GM19372 (cell line): Measurements from ENCODE around the gene TP63.
"Not testable (repeated sequence)": the region's sequence is repeated elsewhere in the genome, so short reads cannot be mapped to it uniquely, and the experiment has no call there.

ENCODE experiments used
- ATAC-seq: cut with Tn5 transposase; IDR thresholded peaks from one replicate; pipeline ENCODE4 v1.9.1; 2021; ENCODE audit warnings: mild to moderate bottlenecking, low read depth, moderate library complexity; ENCODE audit not compliant: unreplicated experiment

The TP63 gene

DNA sequence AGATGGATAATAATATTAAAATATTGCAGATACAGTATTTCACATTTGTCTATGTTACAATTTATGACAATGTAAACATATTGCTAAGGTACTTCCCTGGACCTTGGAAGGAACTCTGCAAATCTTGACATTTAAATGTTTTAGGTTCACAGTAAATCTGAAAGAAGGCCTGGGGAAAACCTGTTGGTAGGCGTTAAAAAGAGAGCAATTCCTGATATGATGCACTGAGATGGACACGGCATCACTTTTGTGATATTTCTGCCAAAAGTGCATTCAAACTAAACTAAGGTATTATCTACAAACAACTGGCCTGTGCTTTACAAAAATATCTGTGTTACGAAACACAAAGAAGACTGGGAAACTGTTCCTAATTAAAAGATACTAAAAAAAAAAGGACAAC is 6.1 kb upstream of the TP63 start:
- no peak for ATAC-seq

DNA sequence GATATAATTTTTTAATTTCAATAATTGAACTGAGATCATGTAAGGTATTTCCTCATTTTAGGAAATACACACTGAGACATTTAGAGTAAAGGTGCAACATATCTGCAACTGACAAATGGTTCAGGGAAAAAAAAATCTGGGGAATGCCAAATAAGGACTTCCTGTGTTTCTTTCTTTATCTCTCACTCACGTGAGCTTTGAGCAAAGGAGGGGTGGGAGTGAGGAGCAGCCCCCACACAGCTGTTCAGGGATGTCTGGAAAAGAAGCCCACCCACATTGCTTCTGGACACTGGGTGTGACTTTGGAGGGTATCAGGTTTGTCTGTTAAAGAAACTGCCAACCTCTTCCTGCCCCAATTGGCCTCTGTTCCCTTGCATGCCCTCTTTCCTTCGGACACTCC is 5.6 kb upstream of the TP63 start:
- ATAC-seq: no peak

DNA sequence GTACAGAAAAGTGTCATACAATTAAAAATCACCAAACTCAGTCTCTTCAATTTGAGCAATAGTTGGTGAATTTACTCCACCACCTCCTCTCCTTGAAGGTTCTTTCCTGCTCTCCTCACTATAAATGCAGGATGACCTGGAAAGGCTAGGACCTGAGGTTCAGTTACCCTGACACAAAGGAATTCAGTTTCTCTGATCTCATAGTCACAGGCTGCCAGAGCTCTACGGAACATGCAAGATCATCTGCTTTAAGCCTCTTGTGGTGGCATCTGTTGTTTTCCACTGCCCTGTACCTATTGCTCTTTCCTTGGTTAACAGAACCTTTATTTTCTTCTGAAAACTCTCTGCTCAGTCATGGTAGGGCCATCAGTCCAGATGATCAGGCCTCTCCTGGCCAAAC is 4.9 kb upstream of the TP63 start:
- no peak for ATAC-seq

- no peak for ATAC-seq
Measured at GRCh38 chr3:189629803-189630455, 1.3 kb upstream of the TP63 start.

DNA sequence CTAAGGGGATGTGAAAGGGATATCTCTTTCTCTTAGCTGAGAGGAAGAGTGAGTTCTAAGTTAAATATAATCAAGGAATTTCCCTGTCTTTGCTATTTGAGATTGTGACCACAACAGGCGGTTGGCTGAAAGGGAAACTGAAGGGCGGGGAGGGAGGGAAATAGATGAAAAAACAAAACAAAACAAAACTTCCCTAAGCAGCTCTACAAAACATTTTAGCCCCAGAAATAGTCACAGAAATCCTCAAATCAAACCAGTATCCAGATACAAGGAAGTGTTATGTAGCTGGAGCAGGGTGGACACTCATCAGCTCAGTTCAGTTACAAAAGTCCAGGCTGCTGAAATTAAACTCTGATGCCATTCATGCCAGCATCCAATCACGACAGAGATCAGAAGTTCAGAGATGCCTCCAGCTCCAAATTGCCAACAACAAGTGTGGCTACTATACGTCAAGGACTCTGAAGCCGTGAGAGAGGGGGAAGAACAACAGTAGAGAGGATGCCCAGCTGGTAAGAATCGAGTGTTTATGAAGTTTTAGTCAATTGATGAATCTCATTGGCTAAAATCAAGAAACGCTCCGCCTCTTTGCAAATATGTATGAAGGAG is 319 bp upstream of the TP63 start:
- ATAC-seq: no peak

DNA sequence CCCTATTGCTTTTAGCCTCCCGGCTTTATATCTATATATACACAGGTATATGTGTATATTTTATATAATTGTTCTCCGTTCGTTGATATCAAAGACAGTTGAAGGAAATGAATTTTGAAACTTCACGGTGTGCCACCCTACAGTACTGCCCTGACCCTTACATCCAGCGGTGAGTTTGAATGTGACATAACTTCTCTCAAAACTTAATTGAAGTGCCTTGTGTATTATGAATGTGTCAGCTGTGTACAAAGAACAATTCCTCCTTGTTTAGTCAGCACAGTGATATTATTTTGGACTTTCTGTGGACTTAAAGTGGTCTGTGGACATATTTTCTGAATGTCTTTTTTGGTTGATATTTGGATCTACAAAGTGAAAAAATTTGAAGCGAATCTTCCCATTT is 220 bp downstream of the TP63 start:
- no peak for ATAC-seq

- ATAC-seq: no peak
Measured at GRCh38 chr3:189632242-189632641, 1.1 kb downstream of the TP63 start.

GRCh38 chr3:189635339-189635738 is 4.2 kb downstream of the TP63 start:
- ATAC-seq: no peak

DNA sequence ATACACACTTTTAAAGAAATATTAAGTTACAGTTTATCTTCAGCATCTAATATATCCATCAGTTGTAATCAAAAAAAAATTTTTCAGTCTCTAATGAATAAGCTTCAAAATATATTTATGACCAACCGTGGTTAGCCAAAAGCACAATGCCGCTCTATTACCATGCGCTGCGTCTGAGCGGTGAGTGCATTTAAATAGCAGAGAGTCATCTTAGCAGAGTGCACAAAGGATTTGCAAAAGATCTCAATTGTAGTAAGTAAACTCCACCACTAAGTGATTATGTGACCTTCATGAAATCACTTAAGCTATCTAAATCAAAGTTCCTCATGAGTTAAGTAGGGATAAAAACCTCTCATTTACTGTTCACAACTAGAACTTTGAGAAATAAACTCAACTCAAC is 4.9 kb downstream of the TP63 start:
- no peak for ATAC-seq

- no peak for ATAC-seq
Measured at GRCh38 chr3:189637750-189638149, 6.6 kb downstream of the TP63 start.

- no peak for ATAC-seq
Measured at GRCh38 chr3:189638276-189639031, 7.3 kb downstream of the TP63 start.

DNA sequence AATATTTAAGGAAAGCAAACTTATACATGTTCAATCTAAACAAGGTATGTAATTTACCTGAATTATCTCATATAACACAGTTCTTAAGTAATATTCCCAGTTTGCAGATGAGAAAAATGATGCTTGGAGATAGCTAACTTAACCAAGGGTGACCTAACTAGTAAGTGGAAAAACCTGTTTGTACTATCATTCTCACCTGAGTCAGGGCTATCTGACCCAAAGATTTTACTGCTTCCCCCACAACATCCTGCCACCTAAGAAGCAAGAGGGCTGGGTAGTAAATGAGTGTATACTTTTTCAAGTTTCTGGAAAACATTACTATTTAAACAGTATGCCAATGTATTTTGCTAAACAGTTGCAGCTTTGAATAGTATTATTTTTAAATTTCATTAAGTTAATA is 10.6 kb downstream of the TP63 start:
- no peak for ATAC-seq

DNA sequence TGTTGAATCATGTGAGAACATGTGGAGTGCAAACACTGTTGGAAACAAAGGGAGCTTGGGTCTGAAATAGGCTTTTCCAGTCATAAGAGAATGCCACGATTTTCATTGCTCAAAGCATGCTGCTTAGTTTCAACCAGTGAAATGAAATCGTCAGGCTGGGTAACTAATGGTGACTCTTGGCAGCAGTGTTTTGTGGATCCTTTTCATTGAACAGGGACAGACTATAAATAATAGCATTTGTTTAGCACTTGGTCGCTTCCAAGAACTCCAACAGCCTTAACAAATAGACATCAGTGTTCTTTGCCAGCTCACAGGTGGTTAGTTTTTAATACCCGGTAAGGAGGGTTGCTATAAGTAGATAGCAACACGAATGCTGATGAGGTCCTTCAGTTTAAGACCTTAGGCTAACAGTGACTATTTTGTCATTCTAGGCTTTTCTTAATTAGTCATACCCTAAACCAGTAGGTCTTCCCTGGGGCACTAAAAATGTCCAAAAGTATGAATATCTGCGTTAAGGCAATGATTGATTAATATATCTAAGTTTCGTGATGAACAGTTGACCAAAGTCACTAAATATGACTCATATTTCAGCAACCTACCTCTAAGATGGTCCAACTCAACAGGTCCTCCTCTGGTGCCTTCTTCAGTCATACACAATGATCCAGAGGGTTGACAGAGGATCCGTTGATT is 15.8 kb downstream of the TP63 start:
- no peak for ATAC-seq

GRCh38 chr3:189652042-189652441 is 20.9 kb downstream of the TP63 start:
- ATAC-seq: no peak

- ATAC-seq: peak; percentile 67
Measured at GRCh38 chr3:189655617-189656016, 24.4 kb downstream of the TP63 start.

GRCh38 chr3:189659571-189659970 is 28.4 kb downstream of the TP63 start:
- no peak for ATAC-seq

- ATAC-seq: no peak
Measured at GRCh38 chr3:189664311-189664710, 33.1 kb downstream of the TP63 start.

- ATAC-seq: not testable (repeated sequence)
Measured at GRCh38 chr3:189672346-189672745, 41.2 kb downstream of the TP63 start.

GRCh38 chr3:189673535-189673934 is 42.3 kb downstream of the TP63 start:
- peak; percentile 82 for ATAC-seq

DNA sequence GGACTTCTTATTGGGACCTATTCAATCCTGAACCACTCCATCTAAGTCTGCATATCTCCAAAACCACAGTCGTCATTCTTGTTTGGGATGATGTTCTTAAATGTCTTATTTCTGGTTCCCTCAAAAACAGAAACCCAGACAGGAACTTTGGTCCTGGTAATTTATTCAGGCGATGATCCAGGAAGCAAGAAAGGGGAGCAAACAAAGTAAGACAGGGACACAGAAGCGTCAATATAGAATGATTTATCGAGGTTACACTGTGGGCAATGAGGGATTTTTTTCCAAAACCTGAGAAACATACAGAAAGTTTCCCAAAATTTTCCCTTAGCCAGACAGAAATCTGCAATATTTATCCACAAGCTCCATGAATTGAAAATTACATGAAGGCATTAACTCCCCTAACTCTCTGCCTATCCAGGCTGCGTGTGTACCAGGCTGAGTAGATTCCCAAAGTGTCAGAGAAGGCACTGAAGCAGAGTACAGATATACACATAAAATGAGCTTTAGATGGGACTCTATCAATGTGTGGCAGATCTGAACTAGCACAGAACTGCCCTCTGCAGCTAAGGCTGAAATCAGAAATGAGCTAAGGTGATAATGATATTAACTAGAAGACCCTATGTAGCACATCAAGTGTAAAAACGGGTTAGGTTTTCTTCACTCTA is 43.2 kb downstream of the TP63 start:
- no peak for ATAC-seq

DNA sequence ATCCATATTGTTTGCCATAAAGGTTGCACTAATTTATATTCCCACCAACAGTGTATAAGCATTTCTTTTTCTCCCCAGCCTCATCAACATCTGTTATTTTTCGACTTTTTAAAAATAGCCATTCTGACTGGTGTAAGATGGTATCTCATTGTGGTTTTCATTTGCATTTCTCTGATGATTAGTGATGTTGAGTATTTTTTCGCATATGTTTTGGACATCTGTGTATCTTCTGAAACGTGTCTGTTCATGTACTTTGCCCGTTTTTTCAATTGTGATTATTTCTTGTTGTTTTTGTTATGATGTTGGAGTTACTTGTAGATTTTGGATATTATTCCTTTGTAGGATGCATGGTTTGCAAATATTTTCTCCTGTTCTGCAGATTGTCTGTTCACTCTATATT is 46.5 kb downstream of the TP63 start:
- ATAC-seq: no peak
